Kasumi-1 (cell line): Measurements from ENCODE around the gene SAA4.
"Not testable (repeated sequence)": the region's sequence is repeated elsewhere in the genome, so short reads cannot be mapped to it uniquely, and the experiment has no call there.

Experiments
- DNase-seq, 2 experiments: peaks; one replicate each; lab custom pipeline; 2025; lab: John Stamatoyannopoulos, UW

The SAA4 gene

DNA sequence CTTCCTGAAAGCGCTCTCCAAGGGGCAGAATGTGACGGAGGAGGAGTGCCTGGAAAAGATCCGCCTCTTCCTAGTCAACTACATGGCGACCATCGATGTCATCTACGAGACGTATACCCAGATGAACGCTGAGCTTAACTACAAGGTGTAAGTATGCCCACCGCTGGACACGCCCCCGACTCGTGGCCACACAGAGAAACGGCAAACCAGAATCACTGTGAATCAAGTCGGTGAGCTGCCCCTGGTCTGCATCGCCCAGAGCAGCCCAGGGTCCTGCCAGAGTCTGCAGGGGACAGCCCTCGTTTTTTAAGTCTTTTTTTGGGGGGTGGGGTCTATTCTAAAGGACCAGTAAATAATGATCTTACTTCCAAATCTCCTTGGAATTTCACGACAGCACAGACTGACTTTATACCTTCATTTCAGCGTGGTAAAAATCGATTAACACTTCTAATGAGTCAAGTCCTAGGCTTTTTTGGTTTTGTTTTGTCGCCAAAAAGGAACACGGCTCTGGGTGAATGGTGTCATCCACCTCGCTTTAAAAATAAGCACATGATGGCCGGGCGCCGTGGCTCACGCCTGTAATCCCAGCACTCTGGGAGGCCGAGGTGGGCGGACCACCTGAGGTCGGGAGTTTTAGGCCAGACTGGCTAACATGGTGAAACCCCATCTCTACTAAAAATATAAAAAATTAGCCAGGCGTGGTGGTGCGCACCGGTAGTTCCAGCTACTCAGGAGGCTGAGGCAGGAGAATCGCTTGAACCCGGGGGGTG lies 46.9 kb downstream of the SAA4 start:
- not testable (repeated sequence) for DNase-seq

DNA sequence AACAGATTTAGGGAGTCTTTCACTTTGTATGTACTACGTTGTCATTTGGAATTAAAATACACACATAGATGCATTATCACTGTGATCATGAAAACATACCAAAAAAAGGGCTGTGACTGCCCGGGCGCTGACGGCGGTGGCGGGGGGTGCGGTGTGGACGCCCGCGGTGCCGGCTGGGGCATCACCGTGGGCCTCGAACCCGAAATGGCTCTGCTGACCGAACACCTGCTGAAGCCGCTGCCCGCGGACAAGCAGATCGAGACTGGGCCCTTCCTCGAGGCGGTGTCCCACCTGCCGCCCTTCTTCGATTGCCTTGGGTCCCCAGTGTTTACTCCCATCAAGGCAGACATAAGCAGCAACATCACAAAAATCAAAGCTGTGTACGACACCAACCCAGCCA lies 47.8 kb downstream of the SAA4 start:
- no peak for DNase-seq
